HG02852 (cell line): ENCODE measurements around the gene CABP4.

ENCODE experiments used
- ATAC-seq: cut with Tn5 transposase; IDR thresholded peaks from one replicate; pipeline ENCODE4 v1.9.1; 2021; ENCODE audit warnings: mild to moderate bottlenecking, moderate library complexity; ENCODE audit not compliant: unreplicated experiment

CABP4 gene

DNA sequence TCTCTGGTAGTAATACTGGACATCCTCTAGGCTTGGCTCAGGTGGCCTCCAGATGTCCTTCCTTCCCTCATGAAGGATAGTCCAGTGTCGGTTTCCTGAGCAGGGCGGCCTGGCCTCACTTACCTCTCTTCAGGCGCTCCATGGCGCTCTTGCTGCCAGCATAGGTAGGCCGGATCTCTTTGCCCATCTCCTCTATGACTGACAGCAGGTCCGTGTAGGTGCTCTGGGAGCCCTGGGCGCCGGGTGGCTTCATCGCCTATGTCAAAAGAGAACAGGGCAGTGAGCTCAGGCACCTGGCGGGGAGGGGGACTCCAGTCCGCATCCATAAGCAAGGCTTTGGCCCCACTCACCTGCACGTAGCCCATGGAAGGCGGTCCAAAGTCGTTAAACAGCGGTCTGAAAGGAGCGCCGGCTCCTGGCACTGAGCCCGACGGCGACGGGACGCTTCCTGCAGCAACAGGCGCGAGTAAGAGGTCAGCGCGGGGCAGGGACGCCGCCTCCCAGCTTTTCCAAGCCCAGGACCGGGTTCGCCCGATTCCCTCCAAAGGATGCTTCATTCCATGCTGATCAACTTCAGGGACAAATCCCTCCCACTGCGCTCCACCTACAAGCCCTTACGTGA, 52.2 kb downstream of the CABP4 start:
- ATAC-seq = no peak

DNA sequence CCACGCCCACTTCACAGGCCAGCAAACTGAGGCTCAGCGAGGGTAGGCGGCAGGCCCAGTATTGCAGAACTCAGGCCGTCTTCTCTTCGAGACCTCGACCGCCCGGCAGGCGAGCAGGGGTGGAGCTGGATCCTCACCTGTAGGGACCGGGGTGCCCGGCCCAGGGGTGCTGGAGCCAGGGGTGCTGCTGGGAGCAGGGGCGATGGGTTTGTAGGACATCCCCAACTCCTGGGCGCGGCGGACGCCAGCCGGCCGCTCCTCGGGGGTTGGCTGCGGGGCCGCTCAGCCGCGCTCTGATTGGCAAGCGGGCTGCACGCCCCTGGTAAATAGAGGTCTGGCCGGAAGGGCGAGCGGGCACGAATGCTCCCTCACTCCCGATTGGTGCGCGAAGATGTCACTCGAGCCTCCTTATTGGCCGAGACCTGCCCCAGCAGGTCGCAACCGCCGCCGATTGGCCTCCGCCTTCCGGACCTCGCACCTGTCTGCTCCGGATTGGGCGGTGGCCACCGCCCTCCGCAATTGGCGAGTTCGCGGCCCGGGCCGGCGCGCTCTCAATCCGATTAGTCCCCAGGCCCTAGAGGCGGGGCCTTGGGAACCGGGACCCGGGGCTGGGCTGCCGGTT, 52.8 kb downstream of the CABP4 start, which contains the start of gene CDK2AP2:
TSS of gene CDK2AP2 (minus strand) at position 299 of the 622 bp plus-strand sequence. CDS start at position 219, 80 bp downstream.
- peak; percentile 67 for ATAC-seq

DNA sequence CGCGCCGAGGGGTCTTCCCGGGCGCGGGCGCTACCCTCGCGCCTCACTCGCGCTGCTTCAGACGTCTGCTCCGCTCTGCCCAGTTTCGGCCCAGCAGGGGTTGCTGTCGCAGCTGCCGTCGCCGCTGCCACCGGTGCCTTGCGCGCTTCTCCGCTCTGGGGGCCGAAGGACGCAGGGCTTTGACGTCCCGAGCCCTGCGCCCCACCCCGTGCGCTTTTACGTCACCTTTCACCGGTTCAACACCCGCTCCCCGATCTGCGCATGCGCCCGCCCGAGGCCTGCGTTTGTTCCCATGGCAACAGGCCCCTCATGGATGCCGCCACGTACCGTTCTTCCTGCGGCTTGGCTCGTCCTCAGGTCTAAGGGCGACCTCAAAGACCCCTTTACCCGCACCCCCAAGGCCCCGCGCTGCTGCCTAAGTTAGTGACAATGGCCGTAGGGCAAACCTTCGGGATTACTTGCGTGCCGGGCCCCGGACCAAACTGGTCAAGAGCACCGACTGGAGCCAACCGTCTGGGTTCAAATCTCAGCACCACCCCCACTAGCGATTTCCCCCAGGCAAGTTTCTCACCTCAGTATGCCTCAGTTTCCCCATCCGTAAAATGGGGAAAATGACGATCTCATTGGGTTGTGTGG, 53.5 kb downstream of the CABP4 start:
- peak; percentile 32 for ATAC-seq

DNA sequence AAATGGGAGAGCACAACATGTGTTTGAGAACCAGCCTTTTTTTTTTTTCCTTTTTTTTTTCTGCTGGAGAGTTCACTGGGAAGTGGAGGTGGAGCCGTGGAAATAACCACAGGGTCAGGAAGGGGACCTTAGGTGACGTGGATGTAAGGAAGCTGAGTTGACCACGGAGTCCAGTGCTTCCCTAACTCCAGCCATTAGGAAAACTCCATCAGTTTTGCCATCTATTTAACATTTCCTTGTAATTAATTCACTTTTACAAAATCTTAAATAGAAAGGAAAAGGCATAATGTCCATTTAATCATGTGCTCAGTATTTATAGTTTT, 54.8 kb downstream of the CABP4 start:
- ATAC-seq = no peak
